Nephron progenitor cell (in vitro differentiated cells): ENCODE measurements around the gene IP6K1.
"Not testable (repeated sequence)": the region's sequence is repeated elsewhere in the genome, so short reads cannot be mapped to it uniquely, and the experiment has no call there.

Experiments
- DNase-seq: peaks from one replicate; pipeline ENCODE4 v3.0.0; 2021
- H3K27ac Mint-ChIP-seq: 2 replicates; pipeline ENCODE4 v1.8.0; 2021; ENCODE audit warnings: mild to moderate bottlenecking, moderate library complexity, mixed read lengths
- H3K27me3 Mint-ChIP-seq: 2 replicates; pipeline ENCODE4 v1.8.0; 2021; ENCODE audit warnings: mild to moderate bottlenecking, low read depth, mixed read lengths; ENCODE audit not compliant: poor library complexity
- H3K36me3 Mint-ChIP-seq: 2 replicates; pipeline ENCODE4 v1.8.0; 2021; ENCODE audit warnings: low read depth, mixed read lengths
- H3K4me1 Mint-ChIP-seq: 2 replicates; pipeline ENCODE4 v1.8.0; 2021; ENCODE audit warnings: mixed read lengths
- H3K4me3 Mint-ChIP-seq: 2 replicates; pipeline ENCODE4 v1.8.0; 2021; ENCODE audit warnings: mild to moderate bottlenecking, moderate library complexity, mixed read lengths
- H3K9me3 Mint-ChIP-seq: 2 replicates; pipeline ENCODE4 v1.8.0; 2021; ENCODE audit warnings: mild to moderate bottlenecking, moderate library complexity, mixed read lengths
- CTCF ChIP-seq: fragments of 200-600 bp; sonication (generic); IDR thresholded peaks from 2 replicates; pipeline ENCODE4 v1.5.0; 2021; ENCODE audit warnings: antibody characterized with exemption

Gene IP6K1

DNA sequence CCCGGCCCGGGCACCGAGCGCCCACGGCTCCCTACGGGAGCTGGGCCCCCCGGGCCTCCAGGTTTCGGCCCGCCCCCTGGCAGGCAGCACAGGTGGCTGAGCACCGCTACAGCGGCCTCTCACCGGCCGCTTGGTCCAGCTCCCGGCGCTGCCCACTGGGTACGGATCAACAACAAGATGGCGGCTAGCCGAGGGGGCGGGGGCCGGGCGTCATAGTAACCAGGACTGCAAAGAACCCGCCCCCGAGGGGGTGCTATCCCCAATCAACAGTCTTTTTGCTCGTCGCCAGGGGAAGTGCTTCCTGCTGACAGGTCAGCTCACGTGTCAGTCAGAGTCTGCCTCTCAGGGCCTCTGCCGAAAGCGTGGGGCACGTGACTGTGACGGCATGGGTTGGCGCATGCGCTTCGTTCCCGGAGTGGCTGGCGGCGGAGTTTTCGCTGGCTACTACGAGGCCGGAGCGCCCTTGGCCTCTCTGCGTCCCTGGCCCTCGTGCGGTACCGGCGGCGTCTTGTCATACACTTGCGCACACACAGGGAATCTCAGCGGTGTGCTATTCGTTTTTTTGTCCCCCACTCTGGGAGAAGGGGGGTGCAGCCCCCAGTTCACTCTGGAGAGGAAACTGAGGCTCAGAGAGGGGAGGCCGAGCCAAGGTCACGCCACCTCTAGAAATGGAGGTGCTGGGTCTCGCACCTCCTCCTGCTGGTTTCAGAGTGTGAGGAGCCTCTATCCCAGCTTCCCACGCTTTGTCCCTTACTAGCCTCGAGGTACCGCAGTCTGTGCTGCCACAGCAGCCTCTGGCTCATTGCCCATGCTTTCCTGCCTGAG, at the start of gene IP6K1:
Gene IP6K1, minus strand, starts transcription at position 186 of the 825 bp plus-strand sequence. CDS start 38,502 bp downstream, outside the sequence.
- Mint-ChIP-seq H3K4me3 (peak within 1 kb of the TSS; percentile 87), H3K27ac (peak within 1 kb of the TSS; percentile 83), H3K36me3 (peaks cover 19% of the 10 kb centered on the region), H3K9me3 (no peaks in the 10 kb centered on the region), H3K27me3 (no peaks in the 10 kb centered on the region), H3K4me1 (peaks cover 42% of the 10 kb centered on the region)
- no peak for TF ChIP-seq CTCF
- DNase-seq = peak; percentile 100

- Mint-ChIP-seq H3K9me3 (no peaks in the 10 kb centered on the region), H3K27me3 (no peaks in the 10 kb centered on the region), H3K4me1 (no peaks in the 10 kb centered on the region), H3K27ac (peak overlapping the region; percentile 31), H3K4me3 (no peak overlapping the region), H3K36me3 (peaks cover 36% of the 10 kb centered on the region)
- no peak for TF ChIP-seq CTCF
- no peak for DNase-seq
Measured at GRCh38 chr3:49831341-49831740, 45.0 kb upstream of the IP6K1 start.

GRCh38 chr3:49826016-49826415, 39.7 kb upstream of the IP6K1 start:
- Mint-ChIP-seq H3K4me3 (no peak overlapping the region), H3K36me3 (peaks cover 7% of the 10 kb centered on the region), H3K27ac (peak overlapping the region; percentile 62), H3K9me3 (no peaks in the 10 kb centered on the region), H3K27me3 (no peaks in the 10 kb centered on the region), H3K4me1 (no peaks in the 10 kb centered on the region)
- no peak for TF ChIP-seq CTCF
- no peak for DNase-seq

- H3K27me3 Mint-ChIP-seq, H3K36me3 Mint-ChIP-seq, H3K4me3 Mint-ChIP-seq, DNase-seq, H3K4me1 Mint-ChIP-seq, H3K9me3 Mint-ChIP-seq: not testable (repeated sequence)
- peak overlapping the region; percentile 5 for H3K27ac Mint-ChIP-seq
Measured at GRCh38 chr3:49823131-49823530, 36.8 kb upstream of the IP6K1 start.

- Mint-ChIP-seq H3K27me3 (peaks cover 3% of the 10 kb centered on the region), H3K36me3 (no peaks in the 10 kb centered on the region), H3K4me1 (peaks cover 12% of the 10 kb centered on the region), H3K9me3 (no peaks in the 10 kb centered on the region), H3K4me3 (no peak within 1 kb of the TSS), H3K27ac (peak within 1 kb of the TSS; percentile 45)
- no peak for TF ChIP-seq CTCF
- no peak for DNase-seq
Measured at GRCh38 chr3:49813497-49814174, 27.3 kb upstream of the IP6K1 start, which contains the start of gene UBA7. UBA7 (minus strand) TSS chr3:49813953; CDS start chr3:49813787, 166 bp downstream.

DNA sequence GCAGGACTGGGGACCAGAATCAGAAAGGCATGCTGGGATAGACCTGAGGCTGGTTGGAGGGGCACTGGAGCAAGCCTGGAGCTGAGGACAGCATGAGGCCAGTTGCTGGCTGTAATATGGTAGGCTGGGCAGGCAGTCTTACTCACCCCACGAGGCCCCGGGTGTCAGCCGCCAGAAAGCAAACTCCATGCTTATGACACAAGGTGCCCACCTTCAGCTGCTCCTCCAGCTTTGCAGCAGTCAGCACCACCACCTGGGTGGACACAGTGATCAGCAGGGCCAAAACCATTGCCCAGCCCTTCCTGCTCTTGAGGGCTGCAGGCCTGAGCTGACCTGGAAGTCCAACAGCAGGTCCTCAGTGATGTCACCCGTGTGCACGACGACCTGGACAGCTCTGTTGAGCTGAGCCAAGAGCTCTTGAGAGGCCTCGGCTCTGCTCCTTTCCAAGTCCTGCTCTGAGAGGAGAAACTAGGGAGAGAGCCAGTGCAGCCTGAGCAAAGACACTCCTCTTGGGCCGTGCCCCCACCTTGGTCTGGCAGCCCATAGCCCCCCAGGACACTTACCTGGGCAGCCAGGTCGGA, 26.7 kb upstream of the IP6K1 start:
- DNase-seq = no peak
- no peak overlapping the region for H3K27ac Mint-ChIP-seq
- no peak overlapping the region for H3K4me3 Mint-ChIP-seq
- TF ChIP-seq CTCF = no peak
- peaks cover 18% of the 10 kb centered on the region for H3K4me1 Mint-ChIP-seq
- H3K9me3 Mint-ChIP-seq = no peaks in the 10 kb centered on the region
- no peaks in the 10 kb centered on the region for H3K36me3 Mint-ChIP-seq
- H3K27me3 Mint-ChIP-seq = peaks cover 3% of the 10 kb centered on the region
